Left renal pelvis (tissue), 4 donors: ENCODE measurements around the gene PPP1R1B. TPM values are rescaled to one million over a fixed set of nuclear protein-coding genes. Genes with fewer than 3 reads are reported as not detected.

ENCODE experiments used
- DNase-seq, 4 donors: peaks; one replicate each; pipeline ENCODE4 v3.0.0-alpha.2; 2013; ENCODE audit warnings: low read depth in 4 of 4, low spot score in 3 of 4
- polyA plus RNA-seq, 4 donors: library from polyadenylated mRNA; unstranded; fragments of 120-200 nt; gene quantifications; one replicate each; pipeline ENCODE4 v1.2.1, GENCODE V29; 2013; ENCODE audit not compliant: insufficient read length in 4 of 4

PPP1R1B gene
- polyA plus RNA-seq, 4 donors: 12.2 to 46.4 (median 20.3) TPM

DNA sequence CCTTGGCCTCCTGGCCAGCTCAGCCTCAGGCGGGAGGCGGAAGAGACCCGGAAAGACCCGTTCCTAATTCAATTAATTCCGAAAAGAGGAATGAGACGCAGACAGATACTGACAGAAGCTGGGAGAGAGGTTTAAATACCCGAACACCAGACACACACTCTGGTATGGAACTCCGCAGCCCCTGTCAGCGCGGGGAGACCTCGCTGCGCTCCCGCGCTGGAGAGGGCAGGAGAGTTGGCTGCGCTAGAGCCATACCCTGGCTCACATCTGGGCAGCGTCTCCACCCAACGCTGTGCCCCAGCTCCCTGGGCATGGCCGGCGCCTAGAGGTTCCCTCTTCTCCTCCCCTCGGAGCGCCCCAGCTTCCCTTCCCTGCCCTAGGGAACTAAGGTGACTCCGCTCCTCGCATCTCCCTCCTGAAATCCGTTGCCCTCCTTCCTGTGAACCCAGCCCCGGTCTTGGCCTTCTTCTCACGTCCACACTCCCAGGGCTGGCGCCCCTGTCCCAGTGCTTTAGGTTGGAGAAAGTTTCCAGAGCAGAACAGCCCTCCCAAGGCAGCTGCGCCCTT is 27.0 kb upstream of the PPP1R1B start:
- DNase-seq: no peak

DNA sequence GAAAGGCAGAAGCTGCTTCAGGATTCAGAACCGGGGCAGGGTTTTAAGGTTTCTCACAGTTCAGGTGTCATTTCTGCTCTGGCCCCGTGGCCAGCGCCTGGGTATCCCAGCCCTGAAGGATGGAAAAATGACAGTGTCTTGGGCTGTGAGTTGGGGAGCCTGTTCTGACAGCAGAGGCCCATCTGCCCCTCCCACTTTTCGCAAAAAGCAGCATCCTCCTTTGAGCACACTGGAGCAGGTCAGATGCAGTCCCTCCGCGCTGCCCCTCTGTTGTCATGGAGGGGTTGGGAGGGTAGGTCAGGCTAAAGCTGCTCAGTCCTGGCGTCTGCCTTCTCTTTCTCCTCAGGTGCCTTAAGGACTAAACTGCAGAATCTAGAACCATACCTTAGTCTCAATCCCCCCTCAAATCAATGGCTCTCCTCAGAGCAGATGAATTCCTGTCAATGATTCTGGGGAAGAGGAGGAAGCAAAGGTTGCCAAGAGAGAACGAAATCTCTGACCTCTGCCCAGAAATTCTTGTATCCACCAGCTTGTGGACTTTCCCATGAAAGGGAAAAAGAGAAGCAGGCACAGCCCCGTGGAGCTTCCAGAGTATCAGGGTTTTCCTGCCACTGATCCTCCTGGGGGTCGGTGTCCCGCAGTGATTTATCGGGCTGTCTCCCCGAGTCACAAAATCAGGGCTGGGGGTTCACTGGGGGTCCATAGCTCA is 26.3 kb upstream of the PPP1R1B start:
- DNase-seq: no peak

GRCh38 chr17:39600997-39601597 is 25.7 kb upstream of the PPP1R1B start:
- no peak for DNase-seq

- DNase-seq: no peak
These were observed 24.8 kb upstream of the PPP1R1B start for GRCh38 chr17:39601758-39602532.

- DNase-seq: no peak
These were observed 24.0 kb upstream of the PPP1R1B start for GRCh38 chr17:39602533-39603303.

DNA sequence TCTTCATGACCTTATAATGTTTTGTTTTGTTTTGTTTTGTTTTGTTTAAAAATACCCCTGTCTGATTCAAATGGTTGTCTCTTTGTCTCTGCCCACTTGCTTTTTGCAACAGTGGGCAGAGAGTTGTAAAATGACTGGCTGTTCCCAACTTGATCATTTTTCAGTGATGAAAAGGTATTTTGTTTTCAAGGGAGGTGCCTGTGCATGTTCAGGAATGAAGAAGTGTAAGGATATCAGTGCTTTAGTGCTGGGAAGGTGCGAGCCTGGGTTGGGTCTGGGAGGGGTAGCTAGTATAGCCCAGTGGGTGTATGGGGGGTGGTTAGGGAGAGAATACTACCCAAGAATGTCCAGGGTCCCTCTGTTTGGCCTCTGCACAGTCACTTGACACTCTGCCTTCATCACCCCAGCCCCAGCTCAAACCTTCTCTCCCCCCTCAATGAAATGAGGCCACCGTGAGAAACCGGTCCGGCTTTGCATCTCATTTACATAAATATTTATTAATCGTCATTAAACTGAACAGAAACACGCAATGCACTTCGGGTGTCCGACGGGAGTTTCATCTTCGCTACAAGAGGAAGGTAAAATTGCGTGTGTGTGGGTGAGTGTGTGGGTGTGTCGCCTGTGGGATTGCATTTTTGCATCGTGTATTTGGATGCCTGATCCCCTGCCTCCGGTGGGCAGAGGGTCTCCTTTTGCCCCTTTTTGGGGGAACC is 23.3 kb upstream of the PPP1R1B start:
- DNase-seq: no peak

DNA sequence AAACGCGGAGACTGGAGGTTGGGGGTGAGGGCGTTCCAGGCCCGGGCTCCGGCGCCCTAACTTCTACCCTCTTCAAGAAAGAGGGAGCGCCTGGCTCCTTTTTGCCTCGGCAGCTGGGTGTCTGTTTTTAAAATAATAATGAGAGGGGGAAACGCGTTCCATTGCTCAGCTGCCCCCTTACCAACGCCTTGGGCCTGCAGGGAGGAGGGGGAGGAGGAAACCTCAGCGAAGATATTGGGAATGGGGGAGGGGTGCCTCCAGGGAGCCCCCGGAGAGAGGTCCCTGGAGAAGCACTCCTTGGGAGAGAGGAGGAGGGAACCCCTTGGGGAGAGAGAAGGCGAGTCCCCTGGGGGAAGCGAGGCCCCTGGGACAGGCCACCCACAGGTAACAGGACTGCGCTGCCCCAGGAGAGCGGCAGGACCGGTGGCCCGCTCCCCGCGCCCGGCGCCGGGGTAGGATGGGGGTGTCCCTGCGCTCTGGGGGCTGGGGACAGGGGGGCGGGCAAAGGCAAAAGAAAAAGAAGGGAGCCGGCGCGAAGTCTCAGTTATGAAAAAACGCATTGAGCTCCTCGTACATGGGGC is 21.8 kb upstream of the PPP1R1B start:
- DNase-seq: no peak

DNA sequence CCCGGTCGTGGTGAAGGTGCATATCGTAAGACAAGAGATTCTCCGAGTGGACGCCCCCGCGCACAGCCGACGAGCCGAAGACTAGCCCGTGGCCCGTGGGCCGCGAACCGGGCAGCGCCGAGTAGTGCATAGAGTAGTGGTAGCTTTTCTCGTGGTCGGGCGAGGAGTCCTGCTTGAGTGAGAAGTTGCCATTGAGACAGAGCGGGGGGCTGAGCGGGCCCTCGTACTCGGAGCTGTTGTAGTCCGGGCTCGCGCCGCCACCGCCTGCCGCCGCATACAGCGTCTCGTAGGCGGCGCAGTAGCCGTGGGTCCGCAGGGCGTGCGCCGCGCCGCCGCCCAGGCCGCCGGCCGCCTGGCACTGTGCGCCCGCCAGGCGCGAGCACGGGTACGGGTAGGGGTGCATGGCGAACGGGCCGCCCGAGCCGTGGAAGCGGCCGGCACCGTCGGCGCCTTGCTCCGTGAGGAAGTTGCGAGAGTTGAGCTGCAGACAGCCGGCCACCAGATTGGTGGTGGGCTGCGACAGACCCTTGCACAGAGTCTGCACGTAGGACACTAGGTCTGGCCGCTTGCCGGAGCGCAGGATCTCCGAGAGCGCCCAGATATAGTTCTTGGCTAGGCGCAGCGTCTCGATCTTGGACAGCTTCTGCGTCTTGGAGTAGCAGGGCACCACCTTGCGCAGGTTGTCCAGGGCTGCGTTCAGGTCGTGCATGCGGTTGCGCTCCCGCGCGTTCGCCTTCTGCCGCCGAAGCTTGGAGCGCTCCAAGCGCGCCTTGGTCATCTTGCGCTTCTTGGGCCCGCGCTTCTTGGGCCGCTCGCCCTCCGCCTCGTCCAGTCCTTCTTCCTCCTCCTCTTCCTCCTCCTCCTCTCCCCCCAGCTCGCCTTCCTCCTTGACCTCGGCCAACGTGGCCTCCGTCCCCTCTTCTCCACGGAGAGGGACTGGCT is 21.0 kb upstream of the PPP1R1B start:
- no peak for DNase-seq

DNA sequence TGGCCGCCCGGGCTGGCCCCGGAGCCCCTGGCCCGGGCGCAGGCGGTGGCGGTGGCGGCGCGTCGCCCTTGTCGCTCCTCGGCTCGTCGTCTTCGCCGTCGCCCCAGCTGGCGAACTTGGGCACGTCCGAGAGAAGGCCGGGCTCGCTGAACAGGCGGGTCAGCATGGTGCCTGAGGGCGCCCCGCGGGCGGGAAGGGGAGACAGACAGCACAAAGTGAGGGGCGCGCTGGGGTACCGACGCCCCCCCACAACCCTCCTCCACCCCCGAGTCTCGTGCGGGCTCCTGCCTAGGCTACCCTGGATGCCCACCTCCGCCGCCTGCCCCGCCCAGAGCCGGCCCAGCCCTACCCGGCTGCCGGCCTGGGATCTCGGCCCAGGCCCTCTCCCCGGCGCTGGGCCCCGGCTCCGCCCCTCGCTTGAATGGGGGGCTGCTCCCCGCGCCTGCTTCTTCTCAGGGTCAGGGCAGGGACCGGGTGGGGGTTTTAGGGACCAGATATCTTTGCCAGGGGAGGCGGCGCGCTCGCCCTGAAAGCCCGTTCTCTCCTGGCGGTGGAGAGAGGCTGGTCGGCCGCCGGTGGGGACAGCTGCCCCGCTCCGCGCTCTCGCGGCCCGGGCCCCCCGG is 20.2 kb upstream of the PPP1R1B start:
- DNase-seq: no peak

DNA sequence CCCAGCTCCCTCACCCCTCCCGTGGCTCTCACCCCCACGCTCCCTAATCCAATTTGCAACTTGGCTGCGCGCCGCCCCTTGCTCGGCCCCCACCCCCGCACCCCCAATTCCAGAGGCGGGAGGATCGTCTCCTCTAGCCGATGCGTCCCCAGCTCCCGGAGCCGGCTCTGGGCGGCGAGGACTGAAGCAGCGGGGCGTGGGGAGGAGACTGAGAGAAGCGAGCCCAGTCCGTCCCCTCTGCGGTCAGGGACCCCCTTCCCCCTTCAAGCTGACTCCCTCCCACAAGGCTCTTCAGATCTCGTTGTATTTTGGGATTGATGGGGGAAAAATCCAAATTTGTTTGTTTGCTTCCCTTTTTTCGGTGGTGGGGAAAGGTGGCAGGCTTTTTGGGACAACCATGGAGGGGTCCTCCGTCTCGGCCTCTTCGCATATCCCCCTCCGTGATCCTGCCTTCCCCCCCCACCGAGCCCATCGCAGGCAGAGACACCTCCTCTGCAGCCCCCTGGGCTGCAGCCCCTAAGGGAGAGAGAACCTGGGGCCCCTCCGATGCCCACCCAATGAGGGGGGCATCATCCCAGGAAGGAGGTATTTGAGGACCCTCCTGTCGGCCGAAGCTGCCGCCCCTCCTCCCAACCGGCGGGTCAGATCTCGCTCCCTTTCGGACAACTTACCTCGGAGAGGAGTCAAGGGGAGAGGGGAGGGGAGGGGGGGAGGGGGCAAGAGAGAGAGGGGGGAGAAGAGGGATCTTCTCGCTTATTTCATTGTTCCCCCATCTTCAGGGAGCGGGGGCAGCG is 19.5 kb upstream of the PPP1R1B start:
- DNase-seq: no peak

GRCh38 chr17:39607851-39608130 is 19.0 kb upstream of the PPP1R1B start, which contains the start of gene NEUROD2:
Gene NEUROD2 (minus strand): TSS chr17:39607920. CDS start chr17:39606599, 1,321 bp downstream.
- DNase-seq: no peak

GRCh38 chr17:39608142-39608981 is 18.4 kb upstream of the PPP1R1B start:
- DNase-seq: no peak

DNA sequence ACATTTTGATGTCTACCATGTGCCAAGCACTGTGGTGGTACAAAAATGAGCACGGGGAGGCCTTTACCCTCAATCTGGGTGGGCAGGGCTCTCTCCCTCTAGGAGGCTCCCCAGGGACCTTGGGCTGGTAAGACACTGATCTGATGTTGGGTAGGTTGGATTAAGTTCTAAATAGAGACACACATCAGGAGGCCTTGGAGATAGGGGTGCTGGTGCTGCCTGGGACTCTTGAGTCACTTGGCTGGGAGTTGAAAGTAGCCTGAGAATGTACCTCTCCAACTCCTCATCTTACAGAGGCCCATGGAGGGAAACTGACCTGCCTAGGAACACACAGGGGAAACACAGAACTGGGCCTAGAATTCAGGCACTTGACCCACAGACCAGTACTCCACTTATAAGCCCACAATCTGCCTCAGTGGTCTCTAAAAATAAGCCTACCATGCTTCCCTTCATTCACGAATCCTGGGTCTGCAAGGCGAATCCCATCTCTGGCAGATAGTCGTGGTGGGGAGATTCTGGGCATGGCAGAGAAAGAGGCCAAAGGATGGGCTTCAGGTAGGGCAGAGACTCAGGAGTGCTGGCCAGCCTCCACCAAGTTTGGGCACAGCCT is 17.2 kb upstream of the PPP1R1B start:
- no peak for DNase-seq

- no peak for DNase-seq
These were observed 15.2 kb upstream of the PPP1R1B start for GRCh38 chr17:39611401-39612112.

DNA sequence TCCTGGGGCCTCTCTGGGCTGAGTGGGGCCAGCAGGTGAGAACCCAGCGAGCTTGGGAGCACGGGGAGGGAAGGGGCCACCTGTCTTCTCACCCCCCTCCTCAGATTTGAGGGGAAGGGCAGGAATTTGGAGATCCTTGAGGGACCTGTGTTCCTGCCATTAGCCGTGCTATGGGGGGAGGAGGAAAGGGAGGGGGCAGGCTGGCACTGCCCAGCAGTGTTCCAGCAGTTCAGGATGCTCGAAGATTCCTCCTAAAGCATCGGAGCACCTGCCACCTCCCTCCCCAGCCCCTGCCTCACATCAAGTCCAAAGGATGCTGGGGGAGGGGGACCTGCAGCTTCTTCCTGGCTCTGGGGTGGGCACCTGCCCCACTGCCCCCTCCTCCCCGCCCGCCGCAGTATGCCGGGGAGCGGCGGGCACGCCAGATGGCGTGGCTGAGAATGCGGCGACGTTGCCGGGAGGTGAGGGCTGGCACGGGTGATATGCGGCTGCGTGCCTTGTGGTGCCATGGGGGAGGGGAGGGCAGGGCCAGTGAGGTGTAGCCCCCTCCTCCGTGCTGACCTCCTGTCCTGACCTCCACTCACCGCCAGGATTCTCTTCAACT is 14.4 kb upstream of the PPP1R1B start:
- DNase-seq: no peak
